GM12875 (cell line): ENCODE data around the gene PARN.
"Not testable (repeated sequence)": the region's sequence is repeated elsewhere in the genome, so short reads cannot be mapped to it uniquely, and the experiment has no call there.

ENCODE experiments used
- H3K4me3 ChIP-seq: one replicate; pipeline ENCODE4 v1.5.1; 2011; ENCODE audit warnings: low read depth, low read length, control low read depth
- CTCF ChIP-seq: IDR thresholded peaks from 2 replicates; pipeline ENCODE4 v1.5.1; 2011; ENCODE audit warnings: low read depth, mild to moderate bottlenecking, control low read depth, inconsistent platforms, low read length, moderate library complexity, borderline replicate concordance; ENCODE audit not compliant: insufficient read depth

PARN gene

GRCh38 chr16:14585287-14585686 lies 44.8 kb downstream of the PARN start:
- H3K4me3 ChIP-seq: no peak overlapping the region
- TF ChIP-seq CTCF: no peak

DNA sequence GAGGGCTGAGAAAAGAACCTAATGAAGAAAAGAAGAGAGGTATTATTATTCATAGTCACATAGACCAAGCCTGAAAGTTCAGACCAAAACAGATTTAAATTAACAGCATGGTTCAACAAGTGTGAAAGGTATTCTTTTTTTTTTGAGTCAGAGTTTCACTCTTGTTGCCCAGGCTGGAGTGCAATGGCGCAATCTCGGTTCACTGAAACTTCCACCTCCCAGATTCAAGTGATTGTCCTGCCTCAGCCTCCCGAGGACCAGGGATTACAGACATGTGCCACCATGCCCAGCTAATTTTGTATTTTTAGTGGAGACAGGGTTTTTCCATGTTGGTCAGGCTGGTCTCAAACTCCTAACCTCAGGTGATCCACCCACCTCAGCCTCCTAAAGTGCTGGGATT lies 49.1 kb downstream of the PARN start:
- not testable (repeated sequence) for H3K4me3 ChIP-seq

DNA sequence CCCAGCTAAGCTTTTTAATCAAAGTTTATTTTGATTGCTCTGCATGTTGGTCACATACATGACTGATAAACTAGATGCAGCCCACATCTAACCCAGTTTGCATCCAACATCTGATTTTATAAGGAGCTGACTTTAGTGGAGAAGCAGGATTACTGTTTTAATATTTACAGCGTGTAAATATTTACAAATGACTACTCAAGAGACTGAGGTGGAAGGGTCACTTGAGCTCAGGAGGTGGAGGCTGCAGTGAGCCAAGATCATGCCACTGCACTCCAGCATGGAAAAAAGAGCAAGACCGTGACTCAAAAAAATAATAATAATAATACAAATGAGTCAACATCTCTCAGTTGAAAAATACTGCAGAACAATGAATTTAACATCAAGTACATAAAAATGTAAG lies 50.8 kb downstream of the PARN start:
- no peak for TF ChIP-seq CTCF

GRCh38 chr16:14576532-14576931 lies 53.5 kb downstream of the PARN start:
- H3K4me3 ChIP-seq: no peak overlapping the region
- TF ChIP-seq CTCF: no peak

More for the DNA sequence above, 50.8 kb downstream of the PARN start:
- no peak overlapping the region for H3K4me3 ChIP-seq

DNA sequence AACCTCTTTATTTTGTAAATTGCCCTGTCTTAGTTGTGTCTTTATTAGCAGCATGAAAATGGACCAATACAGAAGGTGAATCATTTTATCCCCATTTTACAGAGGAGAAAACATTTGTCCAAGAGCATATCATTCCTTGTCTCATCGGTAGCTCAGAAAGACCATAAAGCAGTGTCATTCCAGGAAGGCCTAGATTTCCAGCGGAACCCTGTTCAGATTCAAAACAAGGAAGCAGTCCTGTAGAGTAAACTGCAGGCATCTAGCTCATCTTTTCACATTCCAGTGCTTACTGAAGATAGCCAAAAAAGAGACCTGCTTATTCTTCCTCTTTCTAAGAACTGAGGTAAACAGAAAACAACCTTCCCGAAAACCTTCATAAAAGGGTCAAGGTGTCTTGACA lies 54.0 kb downstream of the PARN start:
- no peak for TF ChIP-seq CTCF
- H3K4me3 ChIP-seq: no peak overlapping the region

GRCh38 chr16:14574698-14575415 lies 55.2 kb downstream of the PARN start:
- 0 out of 2 replicates have a peak, but pooled peaks have one; percentile 5 for TF ChIP-seq CTCF
- not testable (repeated sequence) for H3K4me3 ChIP-seq

DNA sequence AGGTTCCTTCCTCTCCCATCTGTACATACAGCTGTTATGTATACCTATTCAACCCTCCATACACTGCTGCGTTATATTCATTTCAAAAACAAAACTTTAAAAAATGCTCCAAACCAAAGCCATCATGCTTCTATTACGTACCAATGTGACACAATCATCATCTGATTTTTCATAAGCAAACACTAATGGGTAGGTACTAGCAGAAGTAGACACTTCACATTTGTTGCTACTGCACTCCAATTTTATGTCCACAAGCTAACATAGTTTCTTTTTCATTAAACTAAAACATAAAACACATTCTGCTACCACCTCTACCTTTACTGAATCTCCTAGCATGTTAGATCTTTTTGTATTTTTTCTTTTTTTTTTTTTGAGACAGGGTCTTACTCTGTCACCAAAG lies 57.5 kb downstream of the PARN start:
- TF ChIP-seq CTCF: no peak
- no peak overlapping the region for H3K4me3 ChIP-seq

DNA sequence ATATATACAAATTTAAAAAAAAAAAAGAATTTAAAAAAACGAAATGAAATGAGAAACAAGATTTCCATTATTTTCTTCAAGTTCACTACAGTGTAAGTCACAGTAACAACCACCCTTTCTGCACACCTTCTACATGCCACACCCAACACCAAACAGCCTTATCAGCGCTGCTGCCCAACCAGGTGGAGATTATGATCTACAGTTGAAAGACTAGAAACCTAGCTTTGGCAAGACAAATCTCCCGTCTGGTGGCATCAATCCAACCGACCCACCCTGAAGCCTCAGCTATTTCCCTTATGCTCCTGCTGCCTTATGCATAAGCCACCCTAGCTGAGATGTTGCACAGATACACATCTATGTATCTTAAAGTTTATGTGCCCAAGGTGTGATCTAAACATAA lies 60.8 kb downstream of the PARN start:
- no peak for TF ChIP-seq CTCF
- no peak overlapping the region for H3K4me3 ChIP-seq
